G401 (cell line): ENCODE data around the gene MARCHF3. TPM values are rescaled to one million over a fixed set of nuclear protein-coding genes. Genes with fewer than 3 reads are reported as not detected.
A peak's percentile ranks its signal among the peaks of the same experiment; 100 is the strongest.
"Not testable (repeated sequence)": the region's sequence is repeated elsewhere in the genome, so short reads cannot be mapped to it uniquely, and the experiment has no call there.

Experiments used
- DNase-seq: peaks from one replicate; pipeline ENCODE4 v3.0.0-alpha.2; 2015; ENCODE audit warnings: low spot score
- in situ Hi-C: cut with HindIII; loops from 2 replicates; pipeline ENCODE4 v1.10.0; 2016; ENCODE audit warnings: low sequenced_read_pairs, mixed read lengths
- total RNA-seq: library from RNA; depleted of rRNA; stranded (reverse); fragments of >200 nt; shearing (Covaris generic); gene quantifications from 2 replicates; pipeline ENCODE4 v1.2.3, GENCODE V29; 2014

The MARCHF3 gene
- total RNA-seq, 1 experiment from 2014 or later: not detected

- in situ Hi-C loops: no loop called here
- DNase-seq: no peak
These were observed 98.2 kb downstream of the MARCHF3 start for GRCh38 chr5:126931963-126932660.

- DNase-seq: no peak
- in situ Hi-C loops: no loop called here
These were observed 102.3 kb downstream of the MARCHF3 start for GRCh38 chr5:126928041-126928440.

DNA sequence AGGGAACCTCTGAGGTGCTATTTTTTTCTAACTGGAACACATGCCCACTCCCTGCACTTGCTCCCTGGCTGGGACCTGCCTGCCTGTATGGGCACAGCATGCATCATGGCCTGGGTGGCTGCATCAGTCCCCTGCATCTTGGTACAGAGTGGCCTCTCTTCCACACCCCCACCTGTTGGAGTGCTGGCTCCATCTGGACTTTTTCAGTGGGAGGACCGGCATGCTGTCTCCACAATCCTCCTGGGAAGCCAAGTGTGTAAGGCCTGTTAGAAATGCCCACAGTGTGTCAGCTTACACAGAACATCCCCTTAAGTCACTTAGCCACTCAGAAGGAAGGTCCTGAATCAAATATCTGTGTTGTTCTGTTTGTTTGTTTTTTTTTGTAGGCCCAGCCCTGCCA, 102.9 kb downstream of the MARCHF3 start:
- in situ Hi-C loops: no loop called here
- DNase-seq: no peak

GRCh38 chr5:126926187-126926586, 104.2 kb downstream of the MARCHF3 start:
- no peak for DNase-seq
- in situ Hi-C loops: no loop called here

- DNase-seq: no peak
- in situ Hi-C loops: no loop called here
These were observed 104.9 kb downstream of the MARCHF3 start for GRCh38 chr5:126925482-126925881.

DNA sequence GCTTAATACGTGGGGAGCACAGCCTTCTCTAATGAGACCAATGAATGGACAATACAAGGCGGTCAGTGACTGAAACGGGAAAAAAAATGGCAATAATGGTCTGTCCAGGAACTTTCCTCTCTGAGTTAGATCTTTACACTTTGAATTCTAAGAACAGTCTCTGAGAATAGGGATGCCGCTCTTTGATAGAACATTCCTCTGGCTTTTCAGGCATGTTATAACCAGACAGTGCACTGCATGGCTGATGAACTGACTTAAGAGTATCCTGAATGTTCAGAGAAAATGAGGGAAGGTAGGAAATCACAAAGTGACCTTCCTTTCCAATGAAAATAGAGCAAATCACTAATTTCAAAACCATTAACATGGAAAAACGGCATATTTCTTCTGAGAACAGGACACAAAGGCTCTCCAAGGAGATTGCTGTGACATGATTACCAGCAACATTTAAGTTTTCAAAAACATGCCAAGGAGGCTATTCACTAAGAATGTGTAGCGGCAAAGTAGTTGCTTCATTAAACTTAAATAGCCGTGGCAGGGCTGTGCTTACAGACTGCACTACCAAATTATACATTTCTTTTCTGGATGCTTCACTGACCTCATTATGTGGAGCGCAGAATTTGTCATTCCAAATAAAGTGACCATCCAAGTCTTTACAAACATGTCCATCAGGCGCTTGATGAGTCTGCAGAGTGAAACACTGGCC, 105.9 kb downstream of the MARCHF3 start:
- in situ Hi-C loops: no loop called here
- DNase-seq: no peak

GRCh38 chr5:126921241-126922091, 108.9 kb downstream of the MARCHF3 start:
- in situ Hi-C loops: no loop called here

DNA sequence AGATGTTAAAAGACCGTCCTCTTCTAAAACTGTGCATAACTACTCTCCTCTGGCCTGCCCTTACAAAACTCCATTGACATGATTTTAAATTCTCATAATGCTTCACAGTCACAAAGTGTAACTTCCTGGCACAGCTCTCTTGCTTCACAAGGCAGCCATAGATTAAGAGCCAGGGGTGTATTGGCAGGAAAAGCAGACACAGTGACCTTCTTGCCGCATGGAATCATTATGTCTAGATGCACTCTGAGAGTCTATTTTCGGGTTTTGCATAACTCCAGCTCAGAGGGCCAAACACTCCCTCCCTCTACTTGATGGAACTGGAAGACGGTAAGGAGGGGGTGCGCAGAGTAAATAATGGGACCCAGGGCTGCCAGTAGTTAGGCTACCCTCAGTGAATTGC, 110.1 kb downstream of the MARCHF3 start:
- in situ Hi-C loops: no loop called here
- peak; percentile 4 for DNase-seq

More at GRCh38 chr5:126921241-126922091, 108.9 kb downstream of the MARCHF3 start:
- DNase-seq: no peak

GRCh38 chr5:126919566-126919965, 110.8 kb downstream of the MARCHF3 start:
- in situ Hi-C loops: no loop called here
- no peak for DNase-seq

DNA sequence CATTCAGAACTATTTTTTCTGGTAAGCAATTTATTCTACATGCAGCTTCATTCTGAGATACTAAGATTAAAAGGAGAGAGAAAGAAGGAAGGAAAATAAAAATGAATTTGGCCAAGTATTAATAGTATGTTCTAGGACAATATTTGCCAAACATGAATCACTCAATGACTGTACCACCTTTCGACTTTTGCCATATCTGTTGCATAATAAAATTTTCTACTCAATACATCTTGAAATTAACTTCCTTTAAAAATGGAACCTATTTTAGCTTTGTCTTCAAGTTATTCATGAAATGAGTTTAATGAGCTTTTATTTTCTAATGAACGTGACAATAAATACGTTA, 111.8 kb downstream of the MARCHF3 start:
- no peak for DNase-seq
- in situ Hi-C loops: no loop called here

GRCh38 chr5:126917918-126918614, 112.3 kb downstream of the MARCHF3 start:
- in situ Hi-C loops: no loop called here
- peak; percentile 28 for DNase-seq

- in situ Hi-C loops: no loop called here
- no peak for DNase-seq
These were observed 114.9 kb downstream of the MARCHF3 start for GRCh38 chr5:126915496-126915895.

- in situ Hi-C loops: no loop called here
- DNase-seq: no peak
These were observed 115.4 kb downstream of the MARCHF3 start for GRCh38 chr5:126914801-126915436.

DNA sequence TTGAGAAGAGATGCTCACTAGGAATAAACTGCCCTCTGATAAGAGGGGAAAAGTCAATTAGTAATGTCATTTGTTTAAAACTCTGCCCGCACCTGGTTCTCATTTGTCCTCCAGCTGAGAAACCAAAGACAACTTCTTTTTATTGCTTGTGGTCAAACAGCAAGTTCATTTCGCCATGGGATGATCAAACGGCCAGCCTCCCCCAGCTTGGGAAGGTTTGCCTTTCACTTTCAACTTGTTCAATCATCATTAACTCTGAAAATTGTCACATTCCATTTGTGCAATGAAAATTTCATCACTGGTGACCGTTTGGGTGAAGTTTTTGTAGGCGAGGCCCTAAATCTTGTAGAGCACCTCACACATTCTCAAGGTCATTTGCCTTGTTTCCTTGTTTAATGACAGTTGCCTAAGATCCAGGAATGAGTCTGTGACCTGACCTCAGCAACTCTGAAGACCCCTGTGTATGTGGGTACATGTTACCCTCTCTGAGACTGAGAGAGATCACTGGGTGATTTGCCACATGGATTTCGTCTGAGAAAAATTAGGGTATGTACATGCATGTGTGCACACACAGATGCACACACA, 117.7 kb downstream of the MARCHF3 start:
- DNase-seq: no peak
- in situ Hi-C loops: no loop called here

DNA sequence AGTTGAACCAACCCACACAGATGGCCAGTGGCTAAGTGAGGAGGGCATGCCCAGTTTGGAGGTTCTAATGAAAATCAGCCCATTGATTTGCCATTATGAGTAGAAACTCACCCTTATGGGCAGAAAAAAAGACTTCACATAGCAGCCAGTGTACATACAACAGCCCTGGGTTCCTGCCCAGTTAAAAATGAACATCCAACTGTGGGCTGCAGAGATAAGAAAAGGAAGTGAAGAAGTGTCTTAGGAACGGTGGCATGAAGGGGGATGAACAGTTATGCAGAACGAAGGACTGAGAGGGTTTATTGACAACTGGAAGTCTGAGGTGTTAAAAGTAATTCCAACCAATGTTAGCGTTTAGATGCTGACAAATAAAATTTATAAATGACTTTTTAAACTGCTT, 118.4 kb downstream of the MARCHF3 start:
- DNase-seq: no peak
- in situ Hi-C loops: no loop called here

GRCh38 chr5:126909856-126910255, 120.5 kb downstream of the MARCHF3 start:
- DNase-seq: no peak
- in situ Hi-C loops: no loop called here

GRCh38 chr5:126904407-126904806, 126.0 kb downstream of the MARCHF3 start:
- in situ Hi-C loops, DNase-seq: not testable (repeated sequence)

- no peak for DNase-seq
- in situ Hi-C loops: no loop called here
These were observed 129.6 kb downstream of the MARCHF3 start for GRCh38 chr5:126900796-126901195.

DNA sequence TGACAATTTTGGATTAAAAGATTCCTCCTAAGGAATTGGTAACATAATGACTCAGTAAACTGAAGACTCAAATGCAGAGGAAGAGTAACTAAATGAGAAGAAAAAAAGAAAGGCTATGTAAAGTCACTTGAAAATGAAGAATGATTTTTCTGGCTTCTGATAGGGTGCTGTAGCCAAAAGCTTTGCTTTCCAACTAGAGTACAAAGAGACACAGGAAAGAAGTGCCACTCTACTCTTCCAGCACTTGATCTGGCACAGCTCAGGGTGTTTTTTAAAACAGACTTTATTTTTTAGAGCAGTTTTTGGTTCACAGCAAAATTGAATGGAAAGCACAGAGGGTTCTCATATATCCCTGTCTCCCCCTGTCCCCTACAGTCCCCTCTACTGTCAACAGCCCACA, 130.9 kb downstream of the MARCHF3 start:
- in situ Hi-C loops: no loop called here
- DNase-seq: no peak
